H1 (cell line): ENCODE data around the gene ARHGEF12. TPM values are rescaled to one million over a fixed set of nuclear protein-coding genes. Genes with fewer than 3 reads are reported as not detected.

Experiments used
- CTCF ChIA-PET: fragments of 300-600 bp; sonication (Branson Sonifier 250); formaldehyde crosslinking; loops from one replicate; lab custom pipeline; 2021; ENCODE audit not compliant: partially characterized antibody; lab: Charles Lee
- POLR2A ChIA-PET: fragments of 300-600 bp; sonication (Branson Sonifier 250); formaldehyde crosslinking; loops from one replicate; lab custom pipeline; 2021; ENCODE audit warnings: inconsistent platforms; ENCODE audit not compliant: partially characterized antibody; lab: Charles Lee
- DNase-seq, 2 experiments: peaks; one replicate each; pipeline versions ENCODE4 v3.0.0 to v3.0.0-alpha.2; 2010 to 2022; ENCODE audit warnings: low spot score in 2 of 2, low read depth in 1 of 2, mixed read lengths in 1 of 2
- FAIRE-seq: peaks from 2 replicates; lab custom pipeline; 2011; peaks lifted over from hg19 to GRCh38; lab: Jason Lieb, UNC
- H2AFZ ChIP-seq: 2 replicates; pipeline ENCODE4 v1.8.1; 2012; ENCODE audit warnings: low read length, inconsistent platforms
- H2AK5ac ChIP-seq: 2 replicates; pipeline ENCODE4 v1.6.1; 2013; ENCODE audit warnings: low read depth, low read length
- H2BK120ac ChIP-seq: replicated peaks from 2 replicates; pipeline ENCODE3; 2013; ENCODE audit warnings: low read depth, low read length, inconsistent platforms
- H2BK12ac ChIP-seq: 2 replicates; pipeline ENCODE4 v1.6.1; 2013; ENCODE audit warnings: low read depth, low read length
- H2BK15ac ChIP-seq: 2 replicates; pipeline ENCODE4 v1.6.1; 2013; ENCODE audit warnings: low read length
- H2BK20ac ChIP-seq: 2 replicates; pipeline ENCODE4 v1.6.1; 2013; ENCODE audit warnings: low read length
- H2BK5ac ChIP-seq: 2 replicates; pipeline ENCODE4 v1.6.1; 2013; ENCODE audit warnings: low read depth, low read length
- H3K14ac ChIP-seq: 2 replicates; pipeline ENCODE4 v1.6.1; 2013; ENCODE audit warnings: inconsistent platforms; ENCODE audit not compliant: insufficient read length
- H3K18ac ChIP-seq: 2 replicates; pipeline ENCODE4 v1.6.1; 2013; ENCODE audit warnings: low read length; ENCODE audit errors: extremely low read depth
- H3K23ac ChIP-seq: 2 replicates; pipeline ENCODE4 v1.6.1; 2013; ENCODE audit warnings: inconsistent platforms; ENCODE audit not compliant: insufficient read length
- H3K23me2 ChIP-seq: 2 replicates; pipeline ENCODE4 v1.6.1; 2013; ENCODE audit warnings: low read depth, low read length
- H3K27ac ChIP-seq: 2 replicates; pipeline ENCODE4 v1.6.1; 2011; ENCODE audit warnings: low read depth, low read length, inconsistent platforms
- H3K27me3 ChIP-seq, 4 experiments: replicated peaks in 1 of 4; 1 replicate in 1 of 4; 2 replicates in 3 of 4; pipeline versions ENCODE4 v1.6.1 to v1.8.1; 2011 to 2013; ENCODE audit warnings: low read length in 3 of 4, mild to moderate bottlenecking in 3 of 4, inconsistent platforms in 2 of 4, mixed read lengths in 2 of 4, moderate library complexity in 1 of 4; ENCODE audit not compliant: control insufficient read depth in 3 of 4, insufficient read depth in 3 of 4; ENCODE audit errors: extremely low read depth in 1 of 4
- H3K36me3 ChIP-seq, 4 experiments: 2 replicates each; pipeline versions ENCODE4 v1.6.1 to v1.8.1; 2011 to 2013; ENCODE audit warnings: mild to moderate bottlenecking in 4 of 4, low read length in 3 of 4, moderate library complexity in 2 of 4, control low read depth in 1 of 4, inconsistent platforms in 1 of 4; ENCODE audit not compliant: insufficient read depth in 4 of 4, control insufficient read depth in 2 of 4
- H3K4ac ChIP-seq: replicated peaks from 2 replicates; pipeline ENCODE3; 2013; ENCODE audit warnings: low read length, low read depth, mixed read lengths, inconsistent platforms; ENCODE audit not compliant: insufficient read length
- H3K4me1 ChIP-seq, 4 experiments: replicated peaks in 1 of 4; 1 replicate in 1 of 4; 2 replicates in 3 of 4; pipeline versions ENCODE4 v1.6.1 to v1.8.1; 2011 to 2013; ENCODE audit warnings: low read length in 3 of 4, inconsistent platforms in 2 of 4, mixed read lengths in 1 of 4; ENCODE audit not compliant: insufficient read depth in 4 of 4, control insufficient read depth in 3 of 4
- H3K4me2 ChIP-seq, 2 experiments: 2 replicates each; pipeline versions ENCODE4 v1.6.1 to v1.8.1; 2011 to 2013; ENCODE audit warnings: low read depth in 2 of 2, low read length in 2 of 2, control low read depth in 1 of 2, inconsistent platforms in 1 of 2, mild to moderate bottlenecking in 1 of 2; ENCODE audit not compliant: insufficient read depth in 1 of 2
- H3K4me3 ChIP-seq, 4 experiments: fragments of 200-600, 300-600 bp in 1 of 4; sonication (generic), shearing (Covaris generic), sonication (Bioruptor Twin) in 1 of 4; 2 replicates each; pipeline versions ENCODE4 v1.5.1 to v1.8.1; 2011 to 2016; ENCODE audit warnings: low read length in 4 of 4, low read depth in 3 of 4, control low read depth in 2 of 4, inconsistent platforms in 2 of 4, mild to moderate bottlenecking in 2 of 4, mixed read lengths in 1 of 4, moderate library complexity in 1 of 4; ENCODE audit not compliant: insufficient read depth in 2 of 4; ENCODE audit errors: extremely low read depth in 1 of 4
- H3K56ac ChIP-seq: replicated peaks from 2 replicates; pipeline ENCODE3; 2013; ENCODE audit warnings: low read depth, mild to moderate bottlenecking, mixed read lengths, low read length, inconsistent platforms; ENCODE audit not compliant: insufficient read length
- H3K79me1 ChIP-seq: 2 replicates; pipeline ENCODE4 v1.6.1; 2013; ENCODE audit warnings: low read depth, low read length, control low read depth
- H3K79me2 ChIP-seq, 2 experiments: 2 replicates each; pipeline versions ENCODE4 v1.6.1 to v1.8.1; 2012 to 2013; ENCODE audit warnings: low read length in 2 of 2, mild to moderate bottlenecking in 2 of 2, inconsistent platforms in 1 of 2; ENCODE audit not compliant: insufficient read depth in 2 of 2, control insufficient read depth in 1 of 2
- H3K9ac ChIP-seq, 4 experiments: replicated peaks in 1 of 4; 1 replicate in 1 of 4; 2 replicates in 3 of 4; pipeline versions ENCODE4 v1.6.1 to v1.8.1; 2011 to 2013; ENCODE audit warnings: low read depth in 3 of 4, low read length in 3 of 4, control low read depth in 2 of 4, mild to moderate bottlenecking in 2 of 4, moderate library complexity in 2 of 4, inconsistent platforms in 1 of 4; ENCODE audit errors: extremely low read depth in 1 of 4
- H3K9me3 ChIP-seq, 2 experiments: 2 replicates each; pipeline versions ENCODE4 v1.6.1 to v1.8.1; 2012 to 2013; ENCODE audit warnings: mild to moderate bottlenecking in 2 of 2, moderate library complexity in 2 of 2, control low read depth in 1 of 2, inconsistent platforms in 1 of 2, low read depth in 1 of 2, low read length in 1 of 2, mixed read lengths in 1 of 2; ENCODE audit not compliant: insufficient read depth in 2 of 2
- H4K20me1 ChIP-seq, 2 experiments: replicated peaks in 1 of 2; 2 replicates each; pipeline versions ENCODE3 to v1.8.1; 2011 to 2013; ENCODE audit warnings: inconsistent platforms in 2 of 2, low read length in 2 of 2, mild to moderate bottlenecking in 1 of 2; ENCODE audit not compliant: insufficient read depth in 2 of 2, control insufficient read depth in 1 of 2
- H4K5ac ChIP-seq: 2 replicates; pipeline ENCODE4 v1.6.1; 2013; ENCODE audit warnings: low read length, low read depth, mixed read lengths, inconsistent platforms; ENCODE audit not compliant: insufficient read length
- H4K8ac ChIP-seq: 2 replicates; pipeline ENCODE4 v1.8.0; 2013; ENCODE audit warnings: mild to moderate bottlenecking, moderate library complexity, low read length, inconsistent platforms; ENCODE audit not compliant: insufficient read depth; ENCODE audit errors: extremely low read depth
- H4K91ac ChIP-seq: replicated peaks from 2 replicates; pipeline ENCODE3; 2013; ENCODE audit warnings: low read length, mixed read lengths, inconsistent platforms; ENCODE audit not compliant: insufficient read length
- ASH2L ChIP-seq: fragments of 200-600, 300-600 bp; sonication (generic); IDR thresholded peaks from one replicate; pipeline ENCODE4 v1.7.1; 2017; ENCODE audit warnings: low read length
- BCL11A ChIP-seq, 2 experiments: IDR thresholded peaks; one replicate each; pipeline ENCODE4 v1.6.1; 2011; ENCODE audit warnings: low read depth in 2 of 2, low read length in 2 of 2, mild to moderate bottlenecking in 2 of 2
- CHD1 ChIP-seq: IDR thresholded peaks from 2 replicates; pipeline ENCODE4 v1.6.1; 2012; ENCODE audit warnings: low read depth, low read length, improper control_type of control experiment
- CHD2 ChIP-seq: IDR thresholded peaks from 2 replicates; pipeline ENCODE4 v1.6.1; 2012; ENCODE audit warnings: low read length, improper control_type of control experiment
- CTCF ChIP-seq, 3 experiments: IDR thresholded peaks; 1 replicate in 2 of 3; 2 replicates in 1 of 3; pipeline versions ENCODE4 v1.5.1 to v1.6.1; 2011; ENCODE audit warnings: low read length in 3 of 3, mild to moderate bottlenecking in 3 of 3, inconsistent platforms in 2 of 3, low read depth in 1 of 3, moderate library complexity in 1 of 3; ENCODE audit not compliant: insufficient read depth in 1 of 3; ENCODE audit errors: control extremely low read depth in 1 of 3
- JUN ChIP-seq: IDR thresholded peaks from 2 replicates; pipeline ENCODE4 v1.6.1; 2011; ENCODE audit warnings: low read depth, mild to moderate bottlenecking, improper control_type of control experiment, low read length
- SP1 ChIP-seq: IDR thresholded peaks from 2 replicates; pipeline ENCODE4 v1.6.1; 2011; ENCODE audit warnings: low read depth, low read length
- YY1 ChIP-seq: IDR thresholded peaks from 2 replicates; pipeline ENCODE4 v1.6.1; 2011; ENCODE audit warnings: low read depth, mild to moderate bottlenecking, low read length
- WGBS, 2 experiments: shearing (Covaris generic) in 1 of 2; methylation state at CpG; one replicate each; pipeline versions ENCODE4 v1.1.6 to v1.1.7; 2013 to 2015; ENCODE audit warnings: low lambda C conversion rate in 2 of 2, mixed read lengths in 2 of 2, inconsistent platforms in 1 of 2, low coverage in 1 of 2, missing lambda C conversion rate in 1 of 2; ENCODE audit not compliant: insufficient replicate concordance in 2 of 2, insufficient coverage in 1 of 2, insufficient read length in 1 of 2; ENCODE audit errors: extremely low coverage in 1 of 2, missing lambda C conversion rate in 1 of 2; 5-methylcytosine and 5-hydroxymethylcytosine counted together
- polyA plus RNA-seq, 7 experiments: library from polyadenylated mRNA; depleted of rRNA in 3 of 7; stranded (reverse) in 5 of 7; unstranded in 2 of 7; fragments of >200 nt in 5 of 7; fragments of 200-250 nt in 2 of 7; gene quantifications; 1 replicate in 5 of 7; 2 replicates in 1 of 7; 4 replicates in 1 of 7; pipeline versions ENCODE4 v1.2.1 to v1.2.3, GENCODE V29; 2011 to 2013; ENCODE audit warnings: missing spikeins in 2 of 7, mixed read lengths in 2 of 7
- total RNA-seq: library from RNA; stranded (reverse); fragmentation: NEBNext Ultra II Directional; extraction: Animal tissue kit (Norgen Biotek cat#: 25700); gene quantifications from 2 replicates; pipeline ENCODE4 v1.2.1, GENCODE V29; 2021

The ARHGEF12 gene
- total and polyA plus RNA-seq, 2 of the 8 experiments (the other 6 are each of a cell fraction or from before 2014, with no cell fraction given) = 5.1 to 33.7 TPM

- FAIRE-seq = no peak
- Histone ChIP-seq H3K4me1 (peaks cover 0 to 2% (median 0%) of the 10 kb centered on the region in 4 experiments; a peak in 3 of 7 replicates), H3K4ac (no peak overlapping the region), H3K14ac (no peak overlapping the region), H2AFZ (no peak overlapping the region), H3K23ac (no peak overlapping the region), H2AK5ac (no peak overlapping the region), H2BK5ac (no peak overlapping the region), H3K23me2 (no peaks in the 10 kb centered on the region; the same call in 1 of the 2 replicates), H2BK120ac (no peak overlapping the region), H3K18ac (no peak overlapping the region), H2BK20ac (no peak overlapping the region), H3K4me3 (no peak overlapping the region), H3K9me3 (peaks cover 0 to 3% of the 10 kb centered on the region in 2 experiments; a peak in 1 of 4 replicates), H4K5ac (no peak overlapping the region), H2BK15ac (no peak overlapping the region), H4K20me1 (no peaks in the 10 kb centered on the region), H3K27ac (no peak overlapping the region), H3K27me3 (no peaks in the 10 kb centered on the region; a peak in 1 of 7 replicates), H3K56ac (no peak overlapping the region), H3K79me1 (no peaks in the 10 kb centered on the region), H2BK12ac (no peak overlapping the region), H4K91ac (no peak overlapping the region), H4K8ac (no peak overlapping the region), H3K36me3 (no peaks in the 10 kb centered on the region), H3K79me2 (no peaks in the 10 kb centered on the region), H3K4me2 (no peak overlapping the region), H3K9ac (no peak overlapping the region)
- 83% methylated on average over 5 of the region's 5 CpGs; no CpG with 5 or more reads in 1 of the 2 experiments for WGBS, 2 experiments
- no peak for DNase-seq
- CTCF ChIA-PET = interaction anchor here (0.9 to 1.8 kb wide), 4 partner anchors 14 to 270 kb away, joined by 3 to 6 read pairs (median 4); no protein-coding TSS in a partner anchor
- POLR2A ChIA-PET = interaction anchor here (1.0 kb wide), 1 partner anchor 16 kb away, joined by 3 read pairs; no protein-coding TSS in a partner anchor
- TF ChIP-seq CHD2 (no peak), SP1 (no peak), BCL11A (IDR thresholded peaks at IDR 0.05; ENCODE audit: low read depth in 2 of 2, low read length in 2 of 2) (no peak), YY1 (no peak), CHD1 (no peak), ASH2L (no peak), CTCF (IDR thresholded peaks at IDR 0.05; ENCODE audit: control extremely low read depth in 1 of 3, insufficient read depth in 1 of 3, low read depth in 1 of 3, low read length in 3 of 3) (no peak), JUN (no peak)
These were observed 196.6 kb downstream of the ARHGEF12 start for GRCh38 chr11:120532832-120533196.
